ENCODE measurements around the gene SSC5D. TPM values are rescaled to one million over a fixed set of nuclear protein-coding genes. Genes with fewer than 3 reads are reported as not detected.
A peak's percentile ranks its signal among the peaks of the same experiment; 100 is the strongest.

Gene SSC5D
- total and polyA plus RNA-seq, 9 of the 15 experiments (the other 6 are each of a cell fraction or from before 2014, with no cell fraction given): 0.04 to 0.71 (median 0.14) TPM; not detected in 2

DNA sequence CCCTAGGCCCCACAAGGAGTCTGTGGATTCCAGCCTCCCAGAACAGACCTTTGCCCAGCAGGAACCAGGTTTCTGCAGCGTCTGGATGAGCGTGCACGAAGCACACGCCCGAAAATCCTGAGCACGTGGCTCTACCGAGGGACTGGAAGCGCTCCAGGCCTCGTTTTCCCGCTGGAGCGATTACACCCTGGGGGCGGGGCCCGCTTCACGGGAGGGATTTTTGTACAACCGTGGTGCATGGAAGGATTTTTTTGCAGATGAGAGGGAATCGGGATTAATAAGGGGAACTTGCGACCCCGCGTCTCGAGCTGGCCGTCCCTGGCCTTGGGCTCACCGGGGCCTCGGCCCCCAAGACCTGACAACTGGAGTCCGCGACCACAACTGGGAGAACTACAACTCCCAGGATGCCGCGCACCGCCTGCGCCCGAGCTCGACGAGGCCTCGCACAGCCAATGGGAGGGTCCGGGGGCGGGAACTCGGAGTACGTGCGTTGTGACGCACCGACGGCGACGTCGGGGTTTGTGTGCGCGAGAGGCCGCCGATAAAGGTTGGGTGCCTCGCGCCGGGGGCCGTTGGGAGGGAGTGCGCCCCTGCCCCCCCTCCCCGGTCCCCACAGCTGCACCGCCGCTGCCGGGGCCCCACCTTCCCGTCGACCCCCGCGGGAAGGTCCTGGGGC, 12.0 kb upstream of the SSC5D start, which contains the start of gene ZNF628 (continued):
- TF ChIP-seq, protein P1, sequence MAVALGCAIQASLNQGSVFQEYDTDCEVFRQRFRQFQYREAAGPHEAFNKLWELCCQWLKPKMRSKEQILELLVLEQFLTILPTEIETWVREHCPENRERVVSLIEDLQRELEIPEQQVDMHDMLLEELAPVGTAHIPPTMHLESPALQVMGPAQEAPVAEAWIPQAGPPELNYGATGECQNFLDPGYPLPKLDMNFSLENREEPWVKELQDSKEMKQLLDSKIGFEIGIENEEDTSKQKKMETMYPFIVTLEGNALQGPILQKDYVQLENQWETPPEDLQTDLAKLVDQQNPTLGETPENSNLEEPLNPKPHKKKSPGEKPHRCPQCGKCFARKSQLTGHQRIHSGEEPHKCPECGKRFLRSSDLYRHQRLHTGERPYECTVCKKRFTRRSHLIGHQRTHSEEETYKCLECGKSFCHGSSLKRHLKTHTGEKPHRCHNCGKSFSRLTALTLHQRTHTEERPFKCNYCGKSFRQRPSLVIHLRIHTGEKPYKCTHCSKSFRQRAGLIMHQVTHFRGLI (CRISPR knock-in tag; IDR thresholded peaks at IDR 0.05): peak; percentile 28; the same call in 1 of the 2 replicates
- TF ChIP-seq ZNF212 (CRISPR knock-in tag; IDR thresholded peaks at IDR 0.05): no peak
- peak; percentile 95 for TF ChIP-seq EGR1 (conservative IDR thresholded peaks at IDR 0.05)
- TF ChIP-seq POLR3A (IDR thresholded peaks at IDR 0.05; ENCODE audit: borderline replicate concordance, extremely low read depth, insufficient read depth, insufficient read length): no peak
- no peak for TF ChIP-seq PBX2 (CRISPR knock-in tag; IDR thresholded peaks at IDR 0.05; ENCODE audit: low read depth)
- no peak for TF ChIP-seq PBX2 (tag; conservative IDR thresholded peaks at IDR 0.05; ENCODE audit: low read depth)
- peak; percentile 99 for TF ChIP-seq HCFC1 (IDR thresholded peaks at IDR 0.05; ENCODE audit: low read depth, low read length)
- TF ChIP-seq PHB (CRISPR knock-in tag; IDR thresholded peaks at IDR 0.05): no peak
- no peak for TF ChIP-seq HMG20A (CRISPR knock-in tag; conservative IDR thresholded peaks at IDR 0.05)
- TF ChIP-seq MAFG (tag; conservative IDR thresholded peaks at IDR 0.05): no peak
- TF ChIP-seq RBM22 (IDR thresholded peaks at IDR 0.05; ENCODE audit: low read depth, low read length, poor library complexity, severe bottlenecking): no peak
- peak; percentile 97 for TF ChIP-seq MTA1 (IDR thresholded peaks at IDR 0.05; ENCODE audit: borderline replicate concordance)
- TF ChIP-seq MECOM (CRISPR knock-in tag; IDR thresholded peaks at IDR 0.05): 0 out of 2 replicates have a peak, but pooled peaks have one; percentile 64
- peak; percentile 27; the same call in 1 of the 2 replicates for TF ChIP-seq SOX6 (IDR thresholded peaks at IDR 0.05)
- TF ChIP-seq KLF13 (tag; IDR thresholded peaks at IDR 0.05; ENCODE audit: borderline replicate concordance, low read depth): peak; percentile 77; the same call in 1 of the 2 replicates
